GM08714 (cell line): ENCODE results near the gene OR6Q1.
"Not testable (repeated sequence)": the region's sequence is repeated elsewhere in the genome, so short reads cannot be mapped to it uniquely, and the experiment has no call there.

Experiments used
- H3K4me3 ChIP-seq: fragments of 200-500 bp; sonication (Bioruptor generic); 2 replicates; pipeline ENCODE4 v1.5.1; 2014; ENCODE audit warnings: mild to moderate bottlenecking, low read length, inconsistent platforms
- ZNF274 ChIP-seq: IDR thresholded peaks from 2 replicates; pipeline ENCODE4 v1.6.1; 2012; ENCODE audit warnings: mild to moderate bottlenecking, low read depth, low read length

OR6Q1 gene

GRCh38 chr11:58030653-58031052 lies at the start of gene OR6Q1:
TSS of gene OR6Q1 (plus strand) at chr11:58030953. CDS start at chr11:58030953, 0 bp downstream.
- no peak within 1 kb of the TSS for H3K4me3 ChIP-seq
- TF ChIP-seq ZNF274, result no peak

GRCh38 chr11:57981536-57981935 lies 49.2 kb upstream of the OR6Q1 start:
- H3K4me3 ChIP-seq, result no peak overlapping the region
- TF ChIP-seq ZNF274, result no peak

GRCh38 chr11:57982776-57983175 lies 48.0 kb upstream of the OR6Q1 start:
- no peak for TF ChIP-seq ZNF274
- no peak overlapping the region for H3K4me3 ChIP-seq

DNA sequence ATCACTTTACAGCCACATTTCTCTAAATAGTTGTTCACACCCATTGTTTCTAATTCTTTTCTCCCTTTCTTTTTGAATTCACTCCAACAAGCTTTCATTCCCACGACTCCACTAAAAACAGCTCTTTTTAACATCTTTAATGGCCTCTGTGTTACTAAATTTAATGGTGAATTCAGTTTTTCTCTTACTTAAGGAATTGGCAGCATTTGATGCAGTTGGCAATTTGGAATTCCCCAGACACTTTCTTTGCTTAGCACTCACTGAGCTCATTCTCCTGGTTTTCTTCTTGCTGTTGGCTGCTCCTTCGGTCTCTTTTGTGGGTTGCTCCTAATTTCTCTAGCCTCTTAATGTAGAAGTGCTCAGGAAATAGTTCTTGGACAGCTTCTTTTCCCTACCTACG lies 47.6 kb upstream of the OR6Q1 start:
- no peak overlapping the region for H3K4me3 ChIP-seq

DNA sequence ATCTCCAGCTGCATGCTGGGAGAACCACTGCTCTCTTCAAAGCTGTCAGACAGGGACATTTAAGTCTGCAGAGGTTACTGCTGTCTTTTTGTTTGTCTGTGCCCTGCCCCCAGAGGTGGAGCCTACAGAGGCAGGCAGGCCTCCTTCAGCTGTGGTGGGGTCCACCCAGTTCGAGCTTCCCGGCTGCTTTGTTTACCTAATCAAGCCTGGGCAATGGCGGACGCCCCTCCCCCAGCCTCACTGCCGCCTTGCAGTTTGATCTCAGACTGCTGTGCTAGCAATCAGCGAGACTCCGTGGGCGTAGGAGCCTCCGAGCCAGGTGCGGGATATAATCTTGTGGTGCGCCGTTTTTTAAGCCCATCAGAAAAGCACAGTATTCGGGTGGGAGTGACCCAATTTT lies 31.2 kb upstream of the OR6Q1 start:
- not testable (repeated sequence) for H3K4me3 ChIP-seq

More for the DNA sequence above, 47.6 kb upstream of the OR6Q1 start:
- TF ChIP-seq ZNF274, result no peak

DNA sequence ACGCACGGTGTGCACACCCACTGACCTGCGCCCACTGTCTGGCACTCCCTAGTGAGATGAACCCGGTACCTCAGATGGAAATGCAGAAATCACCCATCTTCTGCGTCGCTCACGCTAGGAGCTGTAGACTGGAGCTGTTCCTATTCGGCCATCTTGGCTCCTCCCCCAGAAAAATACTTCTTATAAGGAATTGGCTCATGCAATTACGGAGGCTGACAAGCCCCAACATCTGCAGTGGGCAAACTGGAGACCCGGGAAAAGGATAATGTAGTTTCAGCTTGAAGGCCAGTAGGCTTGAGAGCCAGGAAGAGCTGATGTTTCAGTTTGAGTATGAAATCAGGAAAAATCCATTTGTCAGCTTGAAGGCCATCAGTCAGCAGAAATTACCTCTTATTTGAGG lies 30.7 kb upstream of the OR6Q1 start:
- not testable (repeated sequence) for H3K4me3 ChIP-seq

GRCh38 chr11:58000699-58001098 lies 30.1 kb upstream of the OR6Q1 start:
- no peak overlapping the region for H3K4me3 ChIP-seq
- TF ChIP-seq ZNF274, result no peak

DNA sequence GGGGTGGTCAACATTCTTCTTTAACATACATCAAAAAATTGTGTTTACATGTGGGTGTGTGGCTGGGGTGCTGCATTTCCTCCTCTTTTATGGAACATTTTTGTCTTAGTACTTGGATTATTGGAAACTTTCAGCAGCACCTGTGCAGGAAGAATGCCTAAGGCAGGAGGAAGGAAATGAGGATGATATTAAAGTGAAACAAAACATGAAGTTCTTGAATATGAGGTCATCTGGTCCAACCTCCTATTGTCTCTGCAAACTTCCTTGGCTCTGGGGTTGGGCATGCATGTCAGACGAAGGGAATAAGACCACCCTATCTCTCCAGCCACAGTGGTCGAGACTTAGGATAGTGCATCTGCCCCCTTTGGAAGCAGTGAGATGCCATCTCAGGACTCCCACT lies 27.7 kb upstream of the OR6Q1 start:
- no peak for TF ChIP-seq ZNF274
- H3K4me3 ChIP-seq, result no peak overlapping the region

GRCh38 chr11:58003591-58003990 lies 27.2 kb upstream of the OR6Q1 start:
- no peak for TF ChIP-seq ZNF274
- no peak overlapping the region for H3K4me3 ChIP-seq

GRCh38 chr11:58004664-58005063 lies 26.1 kb upstream of the OR6Q1 start:
- H3K4me3 ChIP-seq, result no peak overlapping the region
- TF ChIP-seq ZNF274, result no peak

DNA sequence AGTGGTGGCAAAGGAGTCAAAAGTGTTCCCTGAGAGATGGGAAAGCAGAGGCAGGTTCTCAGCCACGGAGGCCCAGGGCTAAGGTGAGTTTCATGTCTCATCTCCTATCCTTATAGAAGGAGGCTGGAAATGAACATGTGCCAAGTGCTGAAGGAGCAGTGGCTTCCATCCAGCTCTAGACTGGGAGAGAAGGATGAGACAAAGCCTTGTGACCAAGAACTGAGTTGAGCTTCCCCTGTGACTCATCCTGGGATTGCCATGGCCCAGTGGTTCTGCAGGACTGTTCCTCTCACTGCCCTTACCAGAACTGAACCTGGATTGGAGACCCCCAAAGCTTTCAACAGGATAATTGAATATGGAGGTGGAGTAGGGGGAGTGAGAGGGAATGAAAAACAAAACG lies 23.8 kb upstream of the OR6Q1 start:
- TF ChIP-seq ZNF274, result no peak

DNA sequence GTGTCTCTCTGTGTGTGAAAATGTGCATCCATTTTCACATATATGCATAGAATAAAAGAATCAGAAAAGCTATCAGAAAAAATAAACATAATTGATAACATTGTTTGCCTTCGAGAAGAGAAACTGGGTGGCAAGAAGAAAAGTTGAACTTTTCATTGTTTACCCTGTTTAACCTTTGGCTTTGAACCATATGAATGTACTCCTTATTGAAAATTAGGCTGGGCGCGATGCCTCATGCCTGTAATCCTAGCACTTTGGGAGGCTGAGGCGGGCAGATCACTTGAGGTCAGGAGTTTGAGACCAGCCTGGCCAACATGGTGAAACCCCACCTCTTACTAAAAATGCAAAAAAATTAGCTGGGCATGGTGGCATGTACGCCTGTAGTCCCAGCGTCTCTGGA lies 19.0 kb upstream of the OR6Q1 start:
- TF ChIP-seq ZNF274, result no peak
- H3K4me3 ChIP-seq, result no peak overlapping the region

More for the DNA sequence above, 23.8 kb upstream of the OR6Q1 start:
- H3K4me3 ChIP-seq, result no peak overlapping the region

DNA sequence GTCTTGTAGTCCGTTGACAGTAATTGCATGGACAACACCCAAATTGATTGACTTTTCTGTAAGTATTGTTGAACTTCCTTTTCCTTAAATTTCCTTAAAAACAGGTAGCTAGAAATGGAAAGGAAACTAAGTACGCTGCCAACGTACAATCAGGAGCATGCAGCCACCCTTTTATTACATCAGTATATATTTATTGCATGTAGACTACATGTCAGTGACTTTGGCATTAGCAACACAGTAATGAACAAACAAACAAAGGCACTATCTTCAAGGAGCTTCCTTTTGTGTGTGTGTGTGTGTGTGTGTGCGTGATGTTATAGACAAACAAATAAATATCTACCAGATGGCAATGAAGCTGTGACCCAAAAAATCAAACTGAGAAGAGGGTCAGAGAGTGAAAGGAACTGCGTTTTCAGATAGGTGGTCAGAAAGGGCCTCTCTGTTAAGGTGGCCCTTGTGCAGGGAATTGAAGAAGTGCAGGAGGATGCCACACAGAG lies 7.3 kb upstream of the OR6Q1 start, which contains the start of gene OR9Q1:
TSS of gene OR9Q1 (plus strand) at position 447 of the 497 bp plus-strand sequence. CDS start 155,564 bp downstream, outside the sequence.
- no peak within 1 kb of the TSS for H3K4me3 ChIP-seq
- TF ChIP-seq ZNF274, result no peak

DNA sequence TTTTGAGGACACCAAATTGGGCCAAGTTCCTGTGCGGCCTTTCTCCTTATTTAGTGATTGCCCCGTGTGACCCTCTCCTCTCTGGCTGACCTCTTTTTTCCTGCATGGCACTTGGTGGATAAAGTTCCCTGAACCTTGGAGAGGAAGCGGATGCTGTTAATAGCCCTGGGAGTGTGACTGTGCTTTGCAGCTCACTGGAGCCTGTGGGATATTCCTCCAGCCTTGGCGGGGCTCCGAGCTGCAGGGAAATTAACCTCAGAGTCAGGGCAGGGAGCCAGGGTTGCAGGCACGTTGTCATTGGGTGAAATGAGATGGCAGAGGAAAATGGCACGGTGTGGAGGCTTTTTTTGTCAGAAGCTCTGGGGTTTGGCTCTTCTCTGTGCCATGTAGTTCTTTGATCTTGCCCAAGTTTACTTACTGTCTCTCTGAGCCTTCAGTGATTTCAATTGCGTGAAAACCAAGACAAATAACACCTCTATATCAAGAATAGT lies 6.1 kb upstream of the OR6Q1 start:
- no peak overlapping the region for H3K4me3 ChIP-seq
- TF ChIP-seq ZNF274, result no peak

GRCh38 chr11:58027341-58027740 lies 3.4 kb upstream of the OR6Q1 start:
- no peak for TF ChIP-seq ZNF274
- no peak overlapping the region for H3K4me3 ChIP-seq
